ENCODE data around the gene MAP1LC3B. TPM values are rescaled to one million over a fixed set of nuclear protein-coding genes. Genes with fewer than 3 reads are reported as not detected.
"Not testable (repeated sequence)": the region's sequence is repeated elsewhere in the genome, so short reads cannot be mapped to it uniquely, and the experiment has no call there.

MAP1LC3B gene
- total and polyA plus RNA-seq, 2 donors (not counting 1 experiment from before 2014, with no cell fraction given): 72.7 to 75.8 TPM

DNA sequence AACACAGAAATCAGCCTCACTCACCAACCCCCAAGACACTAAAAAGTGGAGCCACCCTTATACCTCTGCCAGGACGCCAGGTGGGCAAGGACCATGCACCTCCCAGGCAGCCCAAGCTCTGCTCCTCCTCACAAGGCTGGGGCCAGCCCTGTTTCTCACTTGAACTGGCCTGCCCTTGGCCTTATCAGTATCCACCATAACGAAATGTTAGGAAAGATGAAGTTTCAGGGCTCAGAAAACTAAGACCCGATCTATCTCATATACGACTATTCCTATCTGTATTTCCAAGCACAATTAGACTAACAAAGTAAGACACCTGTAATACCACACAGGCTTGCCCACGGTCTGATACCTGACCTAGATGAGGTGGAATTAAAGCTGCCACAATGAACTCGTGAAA lies 15.5 kb upstream of the MAP1LC3B start:
- ATAC-seq (ENCODE audit: low read depth) (no peak), DNase-seq (no peak)
- no peak for TF ChIP-seq EZH2 (IDR thresholded peaks at IDR 0.05; ENCODE audit: borderline replicate concordance, insufficient read depth, low read depth, low read length, poor library complexity, severe bottlenecking)
- TF ChIP-seq, protein P1, sequence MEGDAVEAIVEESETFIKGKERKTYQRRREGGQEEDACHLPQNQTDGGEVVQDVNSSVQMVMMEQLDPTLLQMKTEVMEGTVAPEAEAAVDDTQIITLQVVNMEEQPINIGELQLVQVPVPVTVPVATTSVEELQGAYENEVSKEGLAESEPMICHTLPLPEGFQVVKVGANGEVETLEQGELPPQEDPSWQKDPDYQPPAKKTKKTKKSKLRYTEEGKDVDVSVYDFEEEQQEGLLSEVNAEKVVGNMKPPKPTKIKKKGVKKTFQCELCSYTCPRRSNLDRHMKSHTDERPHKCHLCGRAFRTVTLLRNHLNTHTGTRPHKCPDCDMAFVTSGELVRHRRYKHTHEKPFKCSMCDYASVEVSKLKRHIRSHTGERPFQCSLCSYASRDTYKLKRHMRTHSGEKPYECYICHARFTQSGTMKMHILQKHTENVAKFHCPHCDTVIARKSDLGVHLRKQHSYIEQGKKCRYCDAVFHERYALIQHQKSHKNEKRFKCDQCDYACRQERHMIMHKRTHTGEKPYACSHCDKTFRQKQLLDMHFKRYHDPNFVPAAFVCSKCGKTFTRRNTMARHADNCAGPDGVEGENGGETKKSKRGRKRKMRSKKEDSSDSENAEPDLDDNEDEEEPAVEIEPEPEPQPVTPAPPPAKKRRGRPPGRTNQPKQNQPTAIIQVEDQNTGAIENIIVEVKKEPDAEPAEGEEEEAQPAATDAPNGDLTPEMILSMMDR (IDR thresholded peaks at IDR 0.05): no peak
- intact Hi-C loops (cut with micrococcal nuclease): no loop called here
- Histone ChIP-seq H3K4me2 (replicated peaks; ENCODE audit: low read depth, low read length, poor library complexity, severe bottlenecking) (no peak overlapping the region), H3K36me3 (replicated peaks in 1 of 2; ENCODE audit: control extremely low read depth in 1 of 2, control insufficient read depth in 1 of 2, extremely low read depth in 1 of 2, insufficient read depth in 2 of 2, low read length in 1 of 2) (peaks cover 0 to 4% of the 10 kb centered on the region in 2 experiments), H2AFZ (ENCODE audit: insufficient read depth, low read depth, low read length, poor library complexity, severe bottlenecking) (no peak overlapping the region), H3K27ac (ENCODE audit: low read length in 2 of 2) (no peak overlapping the region), H3K79me2 (ENCODE audit: control insufficient read depth, insufficient read depth, low read length) (peaks cover 97% of the 10 kb centered on the region), H3K27me3 (replicated peaks in 1 of 4; ENCODE audit: control extremely low read depth in 1 of 4, control insufficient read depth in 3 of 4, insufficient read depth in 4 of 4, low read length in 3 of 4) (no peaks in the 10 kb centered on the region), H3K4me3 (ENCODE audit: control extremely low read depth in 1 of 5, extremely low read depth in 1 of 5, insufficient read depth in 1 of 5, low read depth in 2 of 5, low read length in 4 of 5) (no peak overlapping the region), H3K9me3 (ENCODE audit: control extremely low read depth in 1 of 3, control insufficient read depth in 2 of 3, insufficient read depth in 1 of 3, low read length in 2 of 3) (no peaks in the 10 kb centered on the region), H3K9ac (ENCODE audit: low read length) (no peak overlapping the region), H3K4me1 (ENCODE audit: control insufficient read depth in 2 of 2, insufficient read depth in 2 of 2, low read length in 2 of 2) (peaks cover 6 to 10% of the 10 kb centered on the region in 2 donors), H4K20me1 (ENCODE audit: control insufficient read depth, insufficient read depth, low read length, poor library complexity, severe bottlenecking) (peaks cover 64% of the 10 kb centered on the region)
- Mint-ChIP-seq H3K4me3 (no peak overlapping the region), H3K4me1 (peaks cover 26% of the 10 kb centered on the region), H3K27me3 (no peaks in the 10 kb centered on the region), H3K27ac (no peak overlapping the region), H3K9me3 (ENCODE audit: insufficient read depth) (no peaks in the 10 kb centered on the region)
- POLR2A ChIA-PET: no interaction called here
- 96% methylated on average over 4 of the region's 6 CpGs for WGBS (ENCODE audit: insufficient coverage)
- CTCF ChIA-PET: interaction anchor here (0.7 kb wide), 1 partner anchor 18 kb away, joined by 3 read pairs; no protein-coding TSS in a partner anchor

DNA sequence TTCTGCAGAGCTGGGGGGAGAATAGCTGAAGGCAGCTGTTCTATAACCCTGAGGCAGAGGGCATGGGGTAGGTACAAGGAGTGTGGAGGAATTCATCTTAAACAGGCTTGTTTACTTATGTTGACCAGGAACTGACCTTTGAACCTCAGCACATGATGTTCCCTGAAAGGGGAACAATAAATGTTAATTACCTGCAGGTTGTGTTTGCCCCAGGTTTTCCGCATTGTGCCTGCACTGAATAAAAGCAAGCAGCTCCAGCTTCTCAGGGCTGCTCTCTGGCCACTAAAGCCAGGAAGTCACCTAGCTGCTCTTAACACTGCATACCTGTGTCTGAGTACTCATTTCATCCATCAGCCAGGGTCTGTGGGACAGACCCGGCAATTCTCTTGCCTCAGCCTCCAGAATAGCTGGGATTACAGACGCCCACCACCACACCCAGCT lies 12.8 kb upstream of the MAP1LC3B start:
- intact Hi-C loops (cut with micrococcal nuclease); H3K9me3 ChIP-seq (ENCODE audit: control extremely low read depth in 1 of 3, control insufficient read depth in 2 of 3, insufficient read depth in 1 of 3, low read length in 2 of 3); H3K9ac ChIP-seq (ENCODE audit: low read length); H3K27me3 Mint-ChIP-seq; H3K4me2 ChIP-seq (replicated peaks; ENCODE audit: low read depth, low read length, poor library complexity, severe bottlenecking); H3K27ac Mint-ChIP-seq; POLR2A ChIA-PET; H3K36me3 ChIP-seq (replicated peaks in 1 of 2; ENCODE audit: control extremely low read depth in 1 of 2, control insufficient read depth in 1 of 2, extremely low read depth in 1 of 2, insufficient read depth in 2 of 2, low read length in 1 of 2); DNase-seq; H2AFZ ChIP-seq (ENCODE audit: insufficient read depth, low read depth, low read length, poor library complexity, severe bottlenecking); H3K9me3 Mint-ChIP-seq (ENCODE audit: insufficient read depth); ATAC-seq (ENCODE audit: low read depth); H3K27ac ChIP-seq (ENCODE audit: low read length in 2 of 2); H3K4me3 Mint-ChIP-seq; H3K27me3 ChIP-seq (replicated peaks in 1 of 4; ENCODE audit: control extremely low read depth in 1 of 4, control insufficient read depth in 3 of 4, insufficient read depth in 4 of 4, low read length in 3 of 4); H3K4me3 ChIP-seq (ENCODE audit: control extremely low read depth in 1 of 5, extremely low read depth in 1 of 5, insufficient read depth in 1 of 5, low read depth in 2 of 5, low read length in 4 of 5): not testable (repeated sequence)
- WGBS (ENCODE audit: insufficient coverage): 100% methylated on average over 2 of the region's 3 CpGs
- Histone ChIP-seq H3K79me2 (ENCODE audit: control insufficient read depth, insufficient read depth, low read length) (peaks cover 84% of the 10 kb centered on the region), H4K20me1 (ENCODE audit: control insufficient read depth, insufficient read depth, low read length, poor library complexity, severe bottlenecking) (peaks cover 54% of the 10 kb centered on the region), H3K4me1 (ENCODE audit: control insufficient read depth in 2 of 2, insufficient read depth in 2 of 2, low read length in 2 of 2) (peaks cover 19 to 21% of the 10 kb centered on the region in 2 donors)
- H3K4me1 Mint-ChIP-seq: peaks cover 38% of the 10 kb centered on the region
- CTCF ChIA-PET: interaction anchor here (0.7 kb wide), 1 partner anchor 9 kb away, joined by 3 read pairs; no protein-coding TSS in a partner anchor

Measured in B cell (primary cell).